SK-N-SH treated with all-trans-retinoic acid at 6 μM for 48 hours (cell line): Measurements from ENCODE around the gene ZNF618.

Source experiments
- ATAC-seq: fragments of 200-7000 bp; cut with Tn5 transposase; 3 replicates; pipeline ENCODE4 v1.9.1; 2020; ENCODE audit warnings: mild to moderate bottlenecking, moderate library complexity
- BACH2 ChIP-seq: fragments of 250-450 bp; sonication (Bioruptor Pico); IDR thresholded peaks from 2 replicates; pipeline ENCODE4 v1.9.0; 2021; ENCODE audit warnings: mild to moderate bottlenecking, borderline replicate concordance
- CREB5 ChIP-seq: fragments of 250-450 bp; sonication (Bioruptor Pico); IDR thresholded peaks from 2 replicates; pipeline ENCODE4 v1.5.1; 2020; ENCODE audit warnings: low read depth, mild to moderate bottlenecking, moderate library complexity
- CSDC2 ChIP-seq: fragments of 250-450 bp; sonication (Bioruptor Pico); IDR thresholded peaks from 2 replicates; pipeline ENCODE4 v1.5.0; 2020; ENCODE audit warnings: mild to moderate bottlenecking, moderate library complexity
- GLIS3 ChIP-seq: fragments of 250-450 bp; sonication (Bioruptor Pico); IDR thresholded peaks from 2 replicates; pipeline ENCODE4 v1.5.0; 2020; ENCODE audit warnings: mild to moderate bottlenecking, moderate library complexity
- ISL1 ChIP-seq: fragments of 250-450 bp; sonication (Bioruptor Pico); IDR thresholded peaks from 2 replicates; pipeline ENCODE4 v2.1.2; 2022; ENCODE audit warnings: mild to moderate bottlenecking, moderate library complexity
- OSR1 ChIP-seq: fragments of 250-450 bp; sonication (Bioruptor Pico); IDR thresholded peaks from 2 replicates; pipeline ENCODE4 v1.8.0; 2022; ENCODE audit warnings: moderate library complexity, mild to moderate bottlenecking, inconsistent platforms
- PPARA ChIP-seq: fragments of 250-450 bp; sonication (Bioruptor Pico); IDR thresholded peaks from 2 replicates; pipeline ENCODE4 v1.5.0; 2020; ENCODE audit warnings: mild to moderate bottlenecking, borderline replicate concordance
- RARB ChIP-seq: fragments of 250-450 bp; sonication (Bioruptor Pico); IDR thresholded peaks from 2 replicates; pipeline ENCODE4 v1.8.0; 2021; ENCODE audit warnings: mild to moderate bottlenecking, moderate library complexity
- SNAI2 ChIP-seq: fragments of 250-450 bp; sonication (Bioruptor Pico); IDR thresholded peaks from 2 replicates; pipeline ENCODE4 v1.5.0; 2020; ENCODE audit warnings: mild to moderate bottlenecking, moderate library complexity
- TCF4 ChIP-seq: fragments of 250-450 bp; sonication (Bioruptor Pico); IDR thresholded peaks from 2 replicates; pipeline ENCODE4 v1.8.0; 2021; ENCODE audit warnings: mild to moderate bottlenecking, moderate library complexity, borderline replicate concordance
- TOX ChIP-seq: fragments of 250-450 bp; sonication (Bioruptor Pico); IDR thresholded peaks from 2 replicates; pipeline ENCODE4 v1.8.0; 2021; ENCODE audit warnings: mild to moderate bottlenecking, moderate library complexity, borderline replicate concordance
- ZC3H10 ChIP-seq: fragments of 250-450 bp; sonication (Bioruptor Pico); IDR thresholded peaks from 2 replicates; pipeline ENCODE4 v1.5.1; 2021; ENCODE audit warnings: mild to moderate bottlenecking, moderate library complexity
- ZFP3 ChIP-seq: fragments of 250-450 bp; sonication (Bioruptor Pico); IDR thresholded peaks from 2 replicates; pipeline ENCODE4 v1.5.0; 2020; ENCODE audit warnings: mild to moderate bottlenecking, moderate library complexity
- ZFP30 ChIP-seq: fragments of 450-650 bp; formaldehyde crosslinking; IDR thresholded peaks from 2 replicates; pipeline ENCODE4 v1.5.0; 2022; ENCODE audit warnings: mild to moderate bottlenecking, moderate library complexity
- ZNF565 ChIP-seq: fragments of 450-650 bp; formaldehyde crosslinking; conservative IDR thresholded peaks from 2 replicates; pipeline ENCODE4 v1.5.0; 2020; ENCODE audit warnings: low read depth, mild to moderate bottlenecking, moderate library complexity
- ZNF70 ChIP-seq: fragments of 450-650 bp; formaldehyde crosslinking; IDR thresholded peaks from 2 replicates; pipeline ENCODE4 v1.5.0; 2020; ENCODE audit warnings: mild to moderate bottlenecking, moderate library complexity
- ZNF8 ChIP-seq: fragments of 450-650 bp; formaldehyde crosslinking; IDR thresholded peaks from 2 replicates; pipeline ENCODE4 v1.5.0; 2020; ENCODE audit warnings: mild to moderate bottlenecking, moderate library complexity
- TF ChIP-seq, protein P1 (sequence below): fragments of 250-450 bp; sonication (Bioruptor Pico); IDR thresholded peaks from 2 replicates; pipeline ENCODE4 v1.8.0; 2020; ENCODE audit warnings: mild to moderate bottlenecking, moderate library complexity, borderline replicate concordance
- TF ChIP-seq, protein P2 (sequence below): fragments of 250-450 bp; sonication (Bioruptor Pico); IDR thresholded peaks from 2 replicates; pipeline ENCODE4 v1.8.0; 2021; ENCODE audit warnings: low read depth, mild to moderate bottlenecking, moderate library complexity, borderline replicate concordance
- TF ChIP-seq, protein P3 (sequence below): fragments of 250-450 bp; sonication (Bioruptor Pico); IDR thresholded peaks from 2 replicates; pipeline ENCODE4 v1.5.1; 2021; ENCODE audit warnings: mild to moderate bottlenecking, moderate library complexity
- TF ChIP-seq, protein P4 (sequence below): fragments of 250-450 bp; sonication (Bioruptor Pico); IDR thresholded peaks from 2 replicates; pipeline ENCODE4 v1.5.0; 2020; ENCODE audit warnings: mild to moderate bottlenecking, moderate library complexity

Gene ZNF618

DNA sequence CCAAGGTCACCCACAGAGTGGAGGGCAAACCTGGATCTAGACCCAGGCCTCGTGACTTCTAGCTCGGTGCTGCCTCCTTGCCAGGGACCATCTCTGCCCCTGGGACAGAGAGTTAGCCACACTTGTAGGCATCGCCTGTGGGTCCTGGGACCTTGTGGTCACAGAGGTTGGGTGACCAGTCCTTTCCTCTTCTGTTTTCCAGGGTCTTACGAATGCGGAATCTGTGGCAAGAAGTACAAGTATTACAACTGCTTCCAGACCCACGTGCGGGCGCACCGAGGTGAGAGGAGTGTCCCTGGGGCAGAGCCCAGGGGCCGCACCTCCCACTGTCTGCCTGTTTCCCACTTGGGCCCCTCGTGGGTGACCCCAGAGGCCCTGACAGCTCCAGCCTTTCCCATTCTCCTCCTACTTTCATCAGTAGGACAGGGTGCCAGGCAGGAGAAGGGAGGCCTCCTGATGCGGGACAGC is 125.7 kb downstream of the ZNF618 start (continued):
- TF ChIP-seq, protein P1, sequence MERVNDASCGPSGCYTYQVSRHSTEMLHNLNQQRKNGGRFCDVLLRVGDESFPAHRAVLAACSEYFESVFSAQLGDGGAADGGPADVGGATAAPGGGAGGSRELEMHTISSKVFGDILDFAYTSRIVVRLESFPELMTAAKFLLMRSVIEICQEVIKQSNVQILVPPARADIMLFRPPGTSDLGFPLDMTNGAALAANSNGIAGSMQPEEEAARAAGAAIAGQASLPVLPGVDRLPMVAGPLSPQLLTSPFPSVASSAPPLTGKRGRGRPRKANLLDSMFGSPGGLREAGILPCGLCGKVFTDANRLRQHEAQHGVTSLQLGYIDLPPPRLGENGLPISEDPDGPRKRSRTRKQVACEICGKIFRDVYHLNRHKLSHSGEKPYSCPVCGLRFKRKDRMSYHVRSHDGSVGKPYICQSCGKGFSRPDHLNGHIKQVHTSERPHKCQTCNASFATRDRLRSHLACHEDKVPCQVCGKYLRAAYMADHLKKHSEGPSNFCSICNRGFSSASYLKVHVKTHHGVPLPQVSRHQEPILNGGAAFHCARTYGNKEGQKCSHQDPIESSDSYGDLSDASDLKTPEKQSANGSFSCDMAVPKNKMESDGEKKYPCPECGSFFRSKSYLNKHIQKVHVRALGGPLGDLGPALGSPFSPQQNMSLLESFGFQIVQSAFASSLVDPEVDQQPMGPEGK (CRISPR knock-in tag), result no peak
- no peak for TF ChIP-seq TOX (CRISPR knock-in tag)
- no peak for TF ChIP-seq PPARA (CRISPR knock-in tag)
- no peak for TF ChIP-seq ZNF70 (CRISPR knock-in tag)
- TF ChIP-seq, all 23 proteins: peak for 0

GRCh38 chr9:114002271-114002985 is 126.3 kb downstream of the ZNF618 start:
- TF ChIP-seq ISL1 (CRISPR knock-in tag) (no peak), ZFP30 (no peak), ZNF565 (CRISPR knock-in tag) (no peak), TCF4 (CRISPR knock-in tag) (no peak), TOX (CRISPR knock-in tag) (no peak), ZNF70 (CRISPR knock-in tag) (no peak), RARB (CRISPR knock-in tag) (no peak), GLIS3 (no peak), SNAI2 (CRISPR knock-in tag) (no peak), ZC3H10 (CRISPR knock-in tag) (no peak), ZNF8 (CRISPR knock-in tag) (no peak), CREB5 (CRISPR knock-in tag) (no peak), ZFP3 (CRISPR knock-in tag) (no peak), BACH2 (CRISPR knock-in tag) (no peak)
- TF ChIP-seq, protein P2, sequence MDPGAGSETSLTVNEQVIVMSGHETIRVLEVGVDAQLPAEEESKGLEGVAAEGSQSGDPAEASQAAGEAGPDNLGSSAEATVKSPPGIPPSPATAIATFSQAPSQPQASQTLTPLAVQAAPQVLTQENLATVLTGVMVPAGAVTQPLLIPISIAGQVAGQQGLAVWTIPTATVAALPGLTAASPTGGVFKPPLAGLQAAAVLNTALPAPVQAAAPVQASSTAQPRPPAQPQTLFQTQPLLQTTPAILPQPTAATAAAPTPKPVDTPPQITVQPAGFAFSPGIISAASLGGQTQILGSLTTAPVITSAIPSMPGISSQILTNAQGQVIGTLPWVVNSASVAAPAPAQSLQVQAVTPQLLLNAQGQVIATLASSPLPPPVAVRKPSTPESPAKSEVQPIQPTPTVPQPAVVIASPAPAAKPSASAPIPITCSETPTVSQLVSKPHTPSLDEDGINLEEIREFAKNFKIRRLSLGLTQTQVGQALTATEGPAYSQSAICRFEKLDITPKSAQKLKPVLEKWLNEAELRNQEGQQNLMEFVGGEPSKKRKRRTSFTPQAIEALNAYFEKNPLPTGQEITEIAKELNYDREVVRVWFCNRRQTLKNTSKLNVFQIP, result no peak
- TF ChIP-seq, protein P1 (CRISPR knock-in tag), result no peak
- no peak for ATAC-seq

- no peak for ATAC-seq
Observed at GRCh38 chr9:114002986-114003350, 126.9 kb downstream of the ZNF618 start.

More at GRCh38 chr9:114002986-114003350, 126.9 kb downstream of the ZNF618 start:
- TF ChIP-seq OSR1 (CRISPR knock-in tag) (no peak), RARB (CRISPR knock-in tag) (no peak), SNAI2 (CRISPR knock-in tag) (no peak), ZNF8 (CRISPR knock-in tag) (no peak), ZNF70 (CRISPR knock-in tag) (no peak), ZFP30 (no peak), CSDC2 (CRISPR knock-in tag) (no peak), ZFP3 (CRISPR knock-in tag) (no peak), ZC3H10 (CRISPR knock-in tag) (no peak), TOX (CRISPR knock-in tag) (no peak)
- TF ChIP-seq, protein P3, sequence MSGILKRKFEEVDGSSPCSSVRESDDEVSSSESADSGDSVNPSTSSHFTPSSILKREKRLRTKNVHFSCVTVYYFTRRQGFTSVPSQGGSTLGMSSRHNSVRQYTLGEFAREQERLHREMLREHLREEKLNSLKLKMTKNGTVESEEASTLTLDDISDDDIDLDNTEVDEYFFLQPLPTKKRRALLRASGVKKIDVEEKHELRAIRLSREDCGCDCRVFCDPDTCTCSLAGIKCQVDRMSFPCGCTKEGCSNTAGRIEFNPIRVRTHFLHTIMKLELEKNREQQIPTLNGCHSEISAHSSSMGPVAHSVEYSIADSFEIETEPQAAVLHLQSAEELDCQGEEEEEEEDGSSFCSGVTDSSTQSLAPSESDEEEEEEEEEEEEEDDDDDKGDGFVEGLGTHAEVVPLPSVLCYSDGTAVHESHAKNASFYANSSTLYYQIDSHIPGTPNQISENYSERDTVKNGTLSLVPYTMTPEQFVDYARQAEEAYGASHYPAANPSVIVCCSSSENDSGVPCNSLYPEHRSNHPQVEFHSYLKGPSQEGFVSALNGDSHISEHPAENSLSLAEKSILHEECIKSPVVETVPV (CRISPR knock-in tag), result no peak
- TF ChIP-seq, protein P4, sequence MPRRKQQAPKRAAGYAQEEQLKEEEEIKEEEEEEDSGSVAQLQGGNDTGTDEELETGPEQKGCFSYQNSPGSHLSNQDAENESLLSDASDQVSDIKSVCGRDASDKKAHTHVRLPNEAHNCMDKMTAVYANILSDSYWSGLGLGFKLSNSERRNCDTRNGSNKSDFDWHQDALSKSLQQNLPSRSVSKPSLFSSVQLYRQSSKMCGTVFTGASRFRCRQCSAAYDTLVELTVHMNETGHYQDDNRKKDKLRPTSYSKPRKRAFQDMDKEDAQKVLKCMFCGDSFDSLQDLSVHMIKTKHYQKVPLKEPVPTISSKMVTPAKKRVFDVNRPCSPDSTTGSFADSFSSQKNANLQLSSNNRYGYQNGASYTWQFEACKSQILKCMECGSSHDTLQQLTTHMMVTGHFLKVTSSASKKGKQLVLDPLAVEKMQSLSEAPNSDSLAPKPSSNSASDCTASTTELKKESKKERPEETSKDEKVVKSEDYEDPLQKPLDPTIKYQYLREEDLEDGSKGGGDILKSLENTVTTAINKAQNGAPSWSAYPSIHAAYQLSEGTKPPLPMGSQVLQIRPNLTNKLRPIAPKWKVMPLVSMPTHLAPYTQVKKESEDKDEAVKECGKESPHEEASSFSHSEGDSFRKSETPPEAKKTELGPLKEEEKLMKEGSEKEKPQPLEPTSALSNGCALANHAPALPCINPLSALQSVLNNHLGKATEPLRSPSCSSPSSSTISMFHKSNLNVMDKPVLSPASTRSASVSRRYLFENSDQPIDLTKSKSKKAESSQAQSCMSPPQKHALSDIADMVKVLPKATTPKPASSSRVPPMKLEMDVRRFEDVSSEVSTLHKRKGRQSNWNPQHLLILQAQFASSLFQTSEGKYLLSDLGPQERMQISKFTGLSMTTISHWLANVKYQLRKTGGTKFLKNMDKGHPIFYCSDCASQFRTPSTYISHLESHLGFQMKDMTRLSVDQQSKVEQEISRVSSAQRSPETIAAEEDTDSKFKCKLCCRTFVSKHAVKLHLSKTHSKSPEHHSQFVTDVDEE (CRISPR knock-in tag), result no peak
- TF ChIP-seq, protein P2, result no peak
